ENCODE measurements around the gene PANK1. TPM values are rescaled to one million over a fixed set of nuclear protein-coding genes. Genes with fewer than 3 reads are reported as not detected.

The PANK1 gene
- total and polyA plus RNA-seq, 2 of the 4 experiments (the other 2 are of a cell fraction): 3.0 to 8.8 TPM

DNA sequence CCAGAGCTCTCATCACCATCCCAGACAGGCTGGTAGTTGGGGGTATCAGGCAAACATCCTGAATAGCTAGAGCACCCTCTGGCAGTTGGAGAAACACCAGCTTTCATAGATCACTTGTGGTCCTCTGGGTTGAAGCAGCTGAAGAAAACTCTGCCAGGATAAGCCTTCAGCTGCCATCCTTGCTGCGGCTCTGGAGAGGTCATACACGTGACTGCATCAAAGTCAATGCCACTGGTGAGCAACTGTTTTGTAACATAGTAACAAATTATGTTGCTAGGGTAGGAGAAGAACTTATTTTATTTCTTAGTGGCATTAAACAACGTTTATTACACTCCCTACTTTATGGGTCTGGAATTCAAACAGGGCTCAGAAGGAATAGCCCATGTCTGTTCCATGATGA, 19.2 kb upstream of the PANK1 start:
- H3K4ac ChIP-seq (ENCODE audit: low read depth, low read length): no peak overlapping the region
- H2BK120ac ChIP-seq (ENCODE audit: low read depth, low read length): no peak overlapping the region
- no peak overlapping the region for H2BK5ac ChIP-seq (ENCODE audit: low read depth, low read length, poor library complexity, severe bottlenecking)
- no peaks in the 10 kb centered on the region for H3K79me1 ChIP-seq (ENCODE audit: low read depth in 1 of 2, low read length in 2 of 2)
- ATAC-seq (ENCODE audit: low read depth) (no peak), DNase-seq (no peak)
- no peak overlapping the region for H3K56ac ChIP-seq (ENCODE audit: extremely low read depth, insufficient read depth, low read length)
- no peak overlapping the region for H4K8ac ChIP-seq (ENCODE audit: low read depth in 2 of 2, low read length in 2 of 2)
- CTCF ChIA-PET: no interaction called here
- no peak overlapping the region for H2BK20ac ChIP-seq (ENCODE audit: low read depth, low read length)
- H2AK9ac ChIP-seq (replicated peaks; ENCODE audit: low read depth, low read length, poor library complexity): no peak overlapping the region
- POLR2A ChIA-PET (ENCODE audit: unreplicated experiment): no interaction called here
- H3K18ac ChIP-seq (ENCODE audit: low read depth, low read length): no peak overlapping the region
- peaks cover 5% of the 10 kb centered on the region for H3K4me1 ChIP-seq (ENCODE audit: control insufficient read depth, insufficient read depth, low read length)
- H2BK15ac ChIP-seq (ENCODE audit: low read depth, low read length): no peak overlapping the region
- no peaks in the 10 kb centered on the region for H3K9me3 ChIP-seq (ENCODE audit: control insufficient read depth, insufficient read depth, low read length)
- no peak overlapping the region for H3K4me3 ChIP-seq (ENCODE audit: insufficient read depth, low read depth, low read length)
- no peak overlapping the region for H3K9ac ChIP-seq (ENCODE audit: low read depth, low read length)
- no peak for TF ChIP-seq FOS (IDR thresholded peaks at IDR 0.05; ENCODE audit: low read depth, low read length)
- TF ChIP-seq, protein P1, sequence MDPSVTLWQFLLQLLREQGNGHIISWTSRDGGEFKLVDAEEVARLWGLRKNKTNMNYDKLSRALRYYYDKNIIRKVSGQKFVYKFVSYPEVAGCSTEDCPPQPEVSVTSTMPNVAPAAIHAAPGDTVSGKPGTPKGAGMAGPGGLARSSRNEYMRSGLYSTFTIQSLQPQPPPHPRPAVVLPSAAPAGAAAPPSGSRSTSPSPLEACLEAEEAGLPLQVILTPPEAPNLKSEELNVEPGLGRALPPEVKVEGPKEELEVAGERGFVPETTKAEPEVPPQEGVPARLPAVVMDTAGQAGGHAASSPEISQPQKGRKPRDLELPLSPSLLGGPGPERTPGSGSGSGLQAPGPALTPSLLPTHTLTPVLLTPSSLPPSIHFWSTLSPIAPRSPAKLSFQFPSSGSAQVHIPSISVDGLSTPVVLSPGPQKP (IDR thresholded peaks at IDR 0.05; ENCODE audit: borderline replicate concordance, low read depth, low read length): no peak
- TF ChIP-seq USF2 (IDR thresholded peaks at IDR 0.05; ENCODE audit: low read depth, low read length): no peak
- no peak for TF ChIP-seq NFE2L2 (IDR thresholded peaks at IDR 0.05; ENCODE audit: low read depth, low read length)
- TF ChIP-seq MXI1 (IDR thresholded peaks at IDR 0.05; ENCODE audit: borderline replicate concordance, low read depth, low read length): no peak
- no peak for TF ChIP-seq BHLHE40 (IDR thresholded peaks at IDR 0.05; ENCODE audit: low read depth, low read length)
- TF ChIP-seq MAZ (IDR thresholded peaks at IDR 0.05; ENCODE audit: borderline replicate concordance, low read depth, low read length): no peak
- no peak for TF ChIP-seq CEBPB (IDR thresholded peaks at IDR 0.05; ENCODE audit: low read depth, low read length)
- no peak for TF ChIP-seq RCOR1 (IDR thresholded peaks at IDR 0.05; ENCODE audit: insufficient replicate concordance, low read length)
- TF ChIP-seq POLR2A (IDR thresholded peaks at IDR 0.05; ENCODE audit: low read depth, low read length): no peak
- no peak for TF ChIP-seq CHD1 (IDR thresholded peaks at IDR 0.05; ENCODE audit: low read depth, low read length)
- no peak for TF ChIP-seq SMC3 (IDR thresholded peaks at IDR 0.05; ENCODE audit: low read depth, low read length)
- TF ChIP-seq MAFK (IDR thresholded peaks at IDR 0.05; ENCODE audit: low read depth, low read length): no peak
- TF ChIP-seq RAD21 (IDR thresholded peaks at IDR 0.05; ENCODE audit: low read length): no peak
- no peak for TF ChIP-seq RFX5 (IDR thresholded peaks at IDR 0.05; ENCODE audit: low read depth, low read length)
- TF ChIP-seq CTCF (conservative IDR thresholded peaks at IDR 0.05; ENCODE audit: low read depth, low read length): no peak
- in situ Hi-C loops (cut with MboI; ENCODE audit: low sequenced_read_pairs) (no loop called here), dilution Hi-C loops (cut with HindIII; ENCODE audit: low sequenced_read_pairs, unreplicated experiment) (no loop called here), intact Hi-C loops (cut with micrococcal nuclease) (no loop called here)
- H3K36me3 ChIP-seq (ENCODE audit: control insufficient read depth, insufficient read depth, low read length): no peaks in the 10 kb centered on the region
- H3K4me2 ChIP-seq (ENCODE audit: low read depth, low read length): no peak overlapping the region
- H3K27me3 ChIP-seq (ENCODE audit: control insufficient read depth, insufficient read depth, low read length): no peaks in the 10 kb centered on the region
- WGBS, 2 experiments (ENCODE audit: extremely low coverage in 2 of 2, insufficient read length in 1 of 2): no CpG with 5 or more reads among the region's 3 CpGs
- H2AK5ac ChIP-seq (ENCODE audit: low read depth, low read length): no peak overlapping the region
- no peak overlapping the region for H3K14ac ChIP-seq (replicated peaks; ENCODE audit: low read depth, low read length)
- BruUV-seq (replicated peaks): no TSS peak
- H4K20me1 ChIP-seq (ENCODE audit: insufficient read depth, low read length): no peaks in the 10 kb centered on the region
- H3K27ac ChIP-seq (ENCODE audit: insufficient read depth, low read length): no peak overlapping the region
- no peak overlapping the region for H2AFZ ChIP-seq (replicated peaks; ENCODE audit: low read length, poor library complexity)
- no peak overlapping the region for H4K5ac ChIP-seq (ENCODE audit: low read depth, low read length)
- no peak overlapping the region for H3K23ac ChIP-seq (ENCODE audit: low read depth, low read length)
- no peak overlapping the region for H4K91ac ChIP-seq (ENCODE audit: insufficient read depth, low read depth, low read length)
- H3K9me1 ChIP-seq (ENCODE audit: insufficient read depth, low read length): peaks cover 3% of the 10 kb centered on the region; the same call in 1 of the 2 replicates

Measured in IMR-90 (cell line).